Measurements from ENCODE around the gene TUBA3D. TPM values are rescaled to one million over a fixed set of nuclear protein-coding genes. Genes with fewer than 3 reads are reported as not detected.

Gene TUBA3D
- total and polyA plus RNA-seq, 10 of the 15 experiments (the other 5 are each of a cell fraction or from before 2014, with no cell fraction given), result 0.04 to 0.37 (median 0.20) TPM; not detected in 6

GRCh38 chr2:131519466-131519865 is 43.5 kb downstream of the TUBA3D start:
- H3K36me3 ChIP-seq (ENCODE audit: control insufficient read depth in 2 of 2, insufficient read depth in 2 of 2, low read length in 1 of 2), result peaks cover 0 to 21% of the 10 kb centered on the region in 2 experiments; a peak in 3 of 4 replicates
- H3K9ac ChIP-seq (ENCODE audit: control insufficient read depth, insufficient read depth, low read length), result no peak overlapping the region
- peaks cover 8% of the 10 kb centered on the region for H3K4me1 ChIP-seq (ENCODE audit: control insufficient read depth, insufficient read depth, low read length)
- H3K4me2 ChIP-seq (ENCODE audit: control insufficient read depth, insufficient read depth), result no peak overlapping the region
- no peak for TF ChIP-seq ELK1 (IDR thresholded peaks at IDR 0.05; ENCODE audit: low read depth, low read length)
- no peak for TF ChIP-seq NFYA (IDR thresholded peaks at IDR 0.05; ENCODE audit: borderline replicate concordance, low read depth, low read length)
- no peak for TF ChIP-seq MLLT1 (IDR thresholded peaks at IDR 0.05)
- TF ChIP-seq POLR2A (IDR thresholded peaks at IDR 0.05; ENCODE audit: low read depth, low read length), result no peak
- no peak for TF ChIP-seq PAX8 (IDR thresholded peaks at IDR 0.05)
- TF ChIP-seq ZBED1 (IDR thresholded peaks at IDR 0.05; ENCODE audit: borderline replicate concordance), result no peak
- no peak for TF ChIP-seq NFXL1 (IDR thresholded peaks at IDR 0.05; ENCODE audit: borderline replicate concordance)
- no peak for TF ChIP-seq NR2F1 (conservative IDR thresholded peaks at IDR 0.05)
- no peak for TF ChIP-seq NFIC (IDR thresholded peaks at IDR 0.05; ENCODE audit: low read depth, low read length)
- no peak for TF ChIP-seq CHD2 (IDR thresholded peaks at IDR 0.05; ENCODE audit: borderline replicate concordance, low read depth, low read length)
- TF ChIP-seq TCF7 (IDR thresholded peaks at IDR 0.05; ENCODE audit: borderline replicate concordance), result no peak
- no peak for TF ChIP-seq PML (IDR thresholded peaks at IDR 0.05; ENCODE audit: low read length)
- TF ChIP-seq BACH1 (IDR thresholded peaks at IDR 0.05; ENCODE audit: borderline replicate concordance), result no peak
- TF ChIP-seq SMAD1 (IDR thresholded peaks at IDR 0.05; ENCODE audit: low read depth, partially characterized antibody), result no peak
- no peaks in the 10 kb centered on the region for H3K9me3 ChIP-seq (replicated peaks; ENCODE audit: control insufficient read depth, insufficient read depth, low read length)
- ChIA-PET CTCF (no interaction called here), RAD21 (ENCODE audit: unreplicated experiment) (no interaction called here), POLR2A (interaction anchor here (0.6 kb wide), 1 partner anchor 1142 kb away, joined by 5 read pairs; no protein-coding TSS in a partner anchor), SMC1A (ENCODE audit: uncharacterized antibody, unreplicated experiment) (no interaction called here)
- in situ Hi-C loops (cut with MboI), result no loop called here
- H2AFZ ChIP-seq (ENCODE audit: control insufficient read depth, low read depth, low read length), result no peak overlapping the region
- ATAC-seq, result no peak
- no TSS peak for BruUV-seq (replicated peaks)
- 93% methylated on average over 15 of the region's 15 CpGs for WGBS (ENCODE audit: insufficient coverage, insufficient replicate concordance, low lambda C conversion rate, missing lambda C conversion rate)
- no peak for DNase-seq (ENCODE audit: low read depth, low spot score)
- FAIRE-seq, result no peak
- no peak overlapping the region for H3K4me3 ChIP-seq
- H3K27me3 ChIP-seq (replicated peaks in 1 of 2; ENCODE audit: control insufficient read depth in 2 of 2, insufficient read depth in 2 of 2, low read length in 1 of 2), result no peaks in the 10 kb centered on the region
- no peaks in the 10 kb centered on the region for H4K20me1 ChIP-seq (ENCODE audit: control insufficient read depth, insufficient read depth)
- H3K27ac ChIP-seq (ENCODE audit: control insufficient read depth, insufficient read depth), result no peak overlapping the region
- intact Hi-C loops (cut with micrococcal nuclease; ENCODE audit: unreplicated experiment), result no loop called here
- H3K79me2 ChIP-seq (ENCODE audit: control insufficient read depth, insufficient read depth, low read length), result no peaks in the 10 kb centered on the region; the same call in 1 of the 2 replicates
